Fibroblast of upper back skin (primary cell): ENCODE data around the gene CALR.
A peak's percentile ranks its signal among the peaks of the same experiment; 100 is the strongest.
"Not testable (repeated sequence)": the region's sequence is repeated elsewhere in the genome, so short reads cannot be mapped to it uniquely, and the experiment has no call there.

Experiments
- DNase-seq: peaks from one replicate; pipeline ENCODE4 v3.0.0-alpha.2; 2013

Gene CALR

GRCh38 chr19:12937927-12938778 lies at the start of gene CALR:
TSS of gene CALR (plus strand) at chr19:12938609. CDS start at chr19:12938680, 71 bp downstream.
- peak; percentile 100 for DNase-seq

- DNase-seq, result not testable (repeated sequence)
These were observed 48.1 kb upstream of the CALR start for GRCh38 chr19:12890299-12890786.

DNA sequence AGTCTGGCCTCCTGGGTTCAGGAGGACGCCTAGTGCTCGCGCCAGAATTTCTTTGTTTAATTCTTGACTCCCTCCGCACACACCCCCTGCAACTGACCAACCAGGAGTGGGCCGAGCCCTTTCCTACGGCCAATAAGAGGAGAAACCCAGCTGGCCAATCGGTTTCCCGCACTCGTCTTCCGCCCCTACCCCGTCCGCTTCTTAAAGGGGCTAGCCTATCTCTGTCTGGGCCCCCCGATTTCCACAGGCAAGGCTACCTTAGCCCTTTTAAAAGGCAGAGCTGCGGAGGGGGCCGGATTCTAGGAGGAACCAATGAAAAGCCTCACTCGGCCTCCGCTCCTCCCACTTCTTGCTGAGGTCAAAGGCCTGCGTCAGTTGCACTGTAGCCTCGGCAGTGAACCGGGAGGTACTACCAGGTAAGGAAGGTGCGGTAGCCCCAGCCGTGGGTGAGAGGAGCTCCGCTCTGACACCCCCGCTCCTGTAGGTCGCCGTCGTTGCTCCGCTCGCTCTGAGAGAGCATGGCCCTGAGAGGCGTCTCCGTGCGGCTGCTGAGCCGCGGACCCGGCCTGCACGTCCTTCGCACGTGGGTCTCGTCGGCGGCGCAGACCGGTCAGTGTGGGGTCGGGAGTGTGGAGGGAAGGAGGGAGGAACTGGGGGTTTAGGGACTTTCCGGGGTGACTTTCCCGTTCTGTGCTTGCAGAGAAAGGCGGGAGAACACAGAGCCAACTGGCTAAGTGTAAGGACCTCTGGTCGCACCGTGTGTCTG lies 47.4 kb upstream of the CALR start, which contains the start of gene GCDH:
Gene GCDH (plus strand): TSS at position 374 of the 766 bp plus-strand sequence. CDS start 145 bp downstream, at position 519.
- peak; percentile 99 for DNase-seq

DNA sequence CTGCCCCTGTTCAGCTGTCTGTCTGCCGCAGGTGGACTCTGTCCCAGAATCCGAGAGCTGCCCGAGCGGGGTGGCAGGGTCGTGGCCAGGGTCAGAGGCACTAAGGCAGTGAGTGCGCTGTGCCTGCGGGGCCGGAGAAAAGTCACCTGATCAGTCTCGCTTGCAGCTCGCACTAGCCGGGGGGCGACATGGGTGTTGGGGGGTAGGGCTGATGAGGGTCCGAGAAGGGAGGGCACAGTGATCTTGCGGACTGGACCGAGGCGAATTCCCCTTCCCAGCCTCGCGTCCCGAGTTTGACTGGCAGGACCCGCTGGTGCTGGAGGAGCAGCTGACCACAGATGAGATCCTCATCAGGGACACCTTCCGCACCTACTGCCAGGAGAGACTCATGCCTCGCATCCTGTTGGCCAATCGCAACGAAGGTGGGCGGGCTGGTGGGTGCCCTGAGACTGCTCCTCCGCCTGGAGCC lies 46.8 kb upstream of the CALR start:
- DNase-seq, result no peak

GRCh38 chr19:12893582-12893981 lies 44.8 kb upstream of the CALR start:
- no peak for DNase-seq

DNA sequence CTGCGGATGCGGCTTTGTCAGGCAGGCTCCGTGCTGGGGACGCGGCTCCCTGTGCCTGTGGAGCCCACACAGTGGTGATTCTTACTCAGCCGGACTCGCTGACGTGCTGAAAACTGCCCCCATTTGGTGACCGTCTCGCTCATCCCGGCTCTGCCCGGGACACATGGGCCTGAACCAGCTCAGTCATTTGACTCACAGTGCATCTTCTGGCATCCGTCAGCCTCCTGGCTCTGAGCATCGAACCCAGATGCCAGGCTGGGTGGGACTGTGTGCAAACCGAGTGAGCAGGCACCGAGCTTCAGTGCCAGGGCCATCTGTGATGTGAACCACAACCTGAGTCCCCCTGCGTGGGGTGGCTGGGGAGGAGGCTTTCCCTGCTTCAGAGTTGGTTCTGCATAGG lies 41.9 kb upstream of the CALR start:
- no peak for DNase-seq

DNA sequence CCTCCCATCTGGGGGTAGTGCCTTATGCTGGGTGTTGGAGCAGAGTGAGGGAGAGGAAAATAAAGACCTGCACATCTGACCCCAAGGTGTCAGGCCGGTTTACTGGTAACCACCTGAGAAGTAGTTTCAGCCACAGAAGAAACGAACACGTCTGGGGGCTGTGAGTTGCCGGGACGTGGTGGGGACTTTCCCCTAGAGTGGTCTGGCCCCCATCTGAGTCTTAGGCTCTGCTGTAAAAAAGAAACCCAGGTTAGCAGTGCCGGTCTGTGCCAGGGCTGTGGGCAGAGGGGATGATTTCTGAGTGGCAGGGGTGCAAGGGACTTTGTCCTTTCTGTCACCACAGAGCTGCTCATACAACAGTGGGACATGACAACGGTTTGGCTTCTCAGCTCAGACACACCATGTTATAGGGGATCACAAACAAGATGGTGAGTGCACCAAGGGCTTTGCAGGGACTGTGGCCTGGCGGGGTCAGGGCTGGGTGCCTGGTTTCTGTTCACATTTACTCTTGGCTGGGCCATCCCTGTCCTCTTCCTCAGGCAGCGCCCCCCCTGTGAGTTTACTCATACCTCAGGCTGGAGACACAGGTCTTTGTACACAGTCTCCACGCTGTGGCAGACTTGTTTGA lies 38.4 kb upstream of the CALR start:
- no peak for DNase-seq

GRCh38 chr19:12907166-12907565 lies 31.2 kb upstream of the CALR start:
- DNase-seq, result no peak

GRCh38 chr19:12912571-12912970 lies 25.8 kb upstream of the CALR start:
- no peak for DNase-seq

DNA sequence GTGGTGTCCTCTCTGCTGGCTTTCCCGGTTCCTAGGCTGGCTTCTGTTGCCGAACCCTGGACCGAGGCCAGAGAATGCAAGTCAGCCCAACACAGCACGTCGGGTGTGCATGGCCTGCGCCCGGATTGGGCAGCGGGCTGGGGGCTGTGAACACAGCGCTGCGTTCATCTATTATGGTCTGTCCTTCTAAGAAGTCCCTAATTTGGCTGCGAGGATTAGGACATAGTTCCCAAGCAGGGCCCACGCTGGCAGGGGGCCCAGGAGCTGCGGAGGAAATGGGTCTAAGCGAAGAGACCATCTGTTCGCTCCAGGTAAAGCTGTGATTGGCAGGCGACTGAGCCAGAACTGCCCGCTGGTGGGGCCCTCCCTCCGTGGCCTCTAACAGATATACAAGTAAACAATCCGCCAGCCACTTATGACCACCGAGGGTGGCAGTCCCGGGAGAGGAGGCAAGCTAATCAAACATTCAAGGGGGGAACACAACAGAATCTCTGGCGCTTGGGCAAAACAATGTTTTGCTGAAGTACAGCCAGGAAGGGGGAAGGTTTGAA lies 25.3 kb upstream of the CALR start:
- peak; percentile 64 for DNase-seq

DNA sequence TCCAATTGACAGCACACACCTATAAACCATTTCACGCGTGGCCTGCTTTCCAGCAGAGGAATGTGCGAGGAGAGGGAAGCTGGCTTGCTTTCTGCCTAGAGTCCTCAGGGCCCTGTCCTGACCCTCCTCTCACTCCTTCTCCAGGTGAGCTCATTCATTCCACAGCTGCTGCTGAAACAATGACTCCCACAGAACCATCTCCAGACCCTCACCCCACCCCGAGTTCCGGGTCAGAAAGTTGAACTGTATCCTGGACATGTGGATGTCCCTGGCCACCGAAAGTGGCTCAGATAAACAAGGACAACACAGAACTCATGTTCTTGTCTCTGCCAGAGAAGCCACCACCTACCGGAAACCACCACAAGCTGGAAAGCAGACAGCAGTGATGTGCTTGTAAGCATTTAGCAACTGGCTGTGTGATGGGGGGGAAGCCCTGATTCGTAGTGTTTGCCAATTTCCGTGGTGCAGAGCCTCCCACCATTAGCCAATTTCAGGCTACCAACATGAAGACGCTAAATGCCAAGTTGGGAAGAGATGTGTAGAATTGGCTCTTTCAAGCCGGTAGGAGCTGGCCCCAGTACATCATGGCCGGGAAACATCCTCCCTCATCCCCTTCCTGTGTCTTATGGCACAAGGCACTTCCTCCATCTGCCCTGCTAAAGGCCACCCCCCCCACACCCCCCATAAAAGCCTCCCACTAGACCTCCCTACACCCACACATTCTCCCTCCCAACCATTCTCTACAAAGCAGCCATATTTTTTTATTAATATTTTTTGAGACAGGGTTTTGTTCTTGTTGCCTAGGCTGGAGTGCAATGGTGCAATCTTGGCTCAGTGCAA lies 24.3 kb upstream of the CALR start:
- DNase-seq, result peak; percentile 32

DNA sequence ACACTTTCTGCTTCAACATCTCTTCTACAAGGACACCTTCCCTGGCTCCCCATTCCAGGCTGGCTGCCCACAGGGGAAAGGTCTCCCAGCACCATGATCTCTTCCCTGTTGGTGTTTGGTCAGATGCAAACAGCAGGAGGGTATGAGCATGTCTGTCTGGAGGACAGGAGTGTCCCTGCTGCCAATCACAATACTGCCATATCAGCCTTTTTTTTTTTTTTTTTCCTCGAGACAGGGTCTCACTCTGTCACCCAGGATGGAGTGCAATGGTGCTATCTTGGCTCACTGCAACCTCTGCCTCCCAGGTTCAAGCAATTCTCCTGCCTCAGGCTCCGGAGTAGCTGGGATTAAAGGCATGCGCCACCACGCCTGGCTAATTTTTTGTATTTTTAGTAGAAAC lies 22.5 kb upstream of the CALR start:
- DNase-seq, result not testable (repeated sequence)

DNA sequence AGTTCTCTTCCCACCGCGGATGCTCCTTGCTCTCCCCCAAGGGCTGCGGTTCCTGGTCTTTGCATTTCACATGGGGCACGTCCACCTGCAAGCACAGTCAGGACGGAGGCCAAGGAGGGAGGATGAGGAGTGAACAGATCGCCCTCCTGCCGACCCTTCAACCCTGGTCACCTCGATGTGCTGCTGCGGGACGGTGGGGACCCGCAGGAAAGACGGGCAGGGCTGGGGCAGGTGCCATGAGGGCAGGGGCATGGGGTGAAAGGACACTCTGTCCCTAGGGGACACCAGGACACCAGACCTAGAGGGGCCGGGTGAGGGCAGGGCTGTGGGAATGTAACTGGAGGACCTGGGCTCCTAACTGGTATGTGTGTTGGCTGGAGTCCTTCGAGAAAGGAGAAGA lies 20.2 kb upstream of the CALR start:
- DNase-seq, result no peak

GRCh38 chr19:12921047-12921446 lies 17.4 kb upstream of the CALR start:
- no peak for DNase-seq

DNA sequence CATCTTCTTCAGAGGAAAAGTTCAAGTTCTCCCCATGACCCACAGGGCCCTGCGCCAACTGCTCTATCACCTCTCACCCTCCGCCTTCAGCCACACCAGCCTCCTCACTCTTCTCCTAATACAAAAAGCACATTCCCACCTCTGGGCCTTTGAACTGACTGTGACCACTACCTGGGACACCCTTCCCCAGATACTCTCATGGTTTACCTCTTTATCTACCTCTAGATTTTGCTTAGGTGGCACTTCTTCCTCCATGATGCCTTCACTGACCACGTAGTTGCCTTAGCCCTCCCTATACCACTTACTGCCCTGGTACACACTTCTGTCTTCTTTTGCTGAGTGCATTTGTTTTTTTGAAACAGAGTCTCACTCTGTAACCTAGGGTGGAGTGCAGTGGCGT lies 15.4 kb upstream of the CALR start:
- DNase-seq, result no peak

DNA sequence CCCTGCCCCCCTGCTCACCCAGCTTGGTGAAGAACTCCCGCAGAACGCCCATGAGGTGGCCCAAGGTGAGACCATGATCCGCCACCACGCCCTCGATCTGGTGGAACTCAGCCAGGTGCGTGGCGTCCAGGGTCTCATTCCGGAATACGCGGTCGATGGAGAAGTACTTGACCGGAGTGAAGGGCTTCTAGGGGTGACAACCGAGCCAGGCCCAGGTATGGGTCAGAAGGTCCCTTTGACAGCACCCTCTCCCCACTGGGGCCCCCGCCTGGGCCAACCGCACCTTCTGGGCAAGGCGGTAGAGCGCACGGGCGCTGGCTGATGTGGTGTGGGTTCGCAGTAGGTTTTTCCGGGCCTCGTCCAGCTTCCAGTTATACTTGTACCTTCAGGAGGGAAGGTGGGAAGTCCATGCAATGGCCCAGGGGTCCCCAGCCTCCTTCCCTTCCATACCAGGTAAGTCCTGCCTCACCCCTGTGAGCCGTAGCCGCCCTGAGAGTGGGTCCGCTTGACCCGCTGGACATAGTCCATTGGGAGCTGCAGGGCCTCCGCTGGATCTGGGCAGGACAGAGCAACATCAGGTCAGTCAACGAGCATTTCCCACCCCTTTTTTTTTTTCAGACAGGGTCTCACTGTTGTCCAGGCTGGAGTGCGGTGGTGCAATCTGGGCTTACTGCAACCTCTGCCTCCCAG lies 13.6 kb upstream of the CALR start:
- DNase-seq, result no peak

- DNase-seq, result no peak
These were observed 8.3 kb upstream of the CALR start for GRCh38 chr19:12930002-12930645.

DNA sequence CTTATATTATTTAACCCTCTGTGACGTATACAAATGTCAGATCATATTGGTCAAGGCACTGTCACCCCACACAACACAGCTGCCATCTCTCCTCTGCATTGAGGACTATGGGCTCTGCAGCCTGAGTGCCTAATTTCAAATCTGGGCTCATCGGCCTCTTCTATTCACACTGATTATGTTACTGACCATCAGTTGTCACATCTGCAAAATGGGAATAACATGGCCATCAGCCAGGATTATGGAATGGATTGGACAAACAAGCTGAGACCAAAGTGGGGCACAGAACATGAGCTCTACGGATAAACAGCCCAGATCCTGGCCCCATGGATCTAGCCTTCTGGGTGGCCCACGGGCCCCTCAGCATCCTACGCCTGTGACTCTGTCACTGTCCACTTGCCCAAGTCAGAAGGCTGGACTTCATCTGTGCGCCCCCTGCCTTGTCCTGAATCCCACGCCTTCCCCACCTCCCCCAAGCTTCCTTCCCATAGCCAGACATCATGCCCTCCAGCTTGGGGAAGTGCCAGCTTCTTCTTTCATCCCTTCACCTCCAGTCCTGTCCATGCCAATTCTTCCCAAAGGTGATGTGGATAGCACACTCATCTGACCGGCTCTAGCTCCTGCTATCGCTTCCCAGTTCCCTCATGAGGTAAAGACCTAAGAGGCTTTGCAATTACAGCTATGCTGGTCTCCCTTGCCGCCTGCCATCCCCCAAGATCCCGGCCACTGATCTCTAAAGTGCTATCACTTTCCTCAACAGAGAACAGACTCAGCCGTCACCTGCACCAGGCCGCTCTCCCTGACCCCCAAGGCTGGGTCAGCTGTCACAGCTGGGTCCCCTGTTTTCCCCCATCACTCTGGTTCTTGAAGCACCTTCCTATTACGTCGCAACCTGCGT lies 5.8 kb upstream of the CALR start:
- DNase-seq, result no peak

- peak; percentile 88 for DNase-seq
These were observed 4.9 kb upstream of the CALR start, which contains the start of gene FARSA for GRCh38 chr19:12933287-12934072. TSS of gene FARSA (minus strand) at chr19:12933711. CDS start at chr19:12933696, 15 bp downstream.
